ENCODE measurements around the gene RHBDD1.

- TF ChIP-seq, protein P1, sequence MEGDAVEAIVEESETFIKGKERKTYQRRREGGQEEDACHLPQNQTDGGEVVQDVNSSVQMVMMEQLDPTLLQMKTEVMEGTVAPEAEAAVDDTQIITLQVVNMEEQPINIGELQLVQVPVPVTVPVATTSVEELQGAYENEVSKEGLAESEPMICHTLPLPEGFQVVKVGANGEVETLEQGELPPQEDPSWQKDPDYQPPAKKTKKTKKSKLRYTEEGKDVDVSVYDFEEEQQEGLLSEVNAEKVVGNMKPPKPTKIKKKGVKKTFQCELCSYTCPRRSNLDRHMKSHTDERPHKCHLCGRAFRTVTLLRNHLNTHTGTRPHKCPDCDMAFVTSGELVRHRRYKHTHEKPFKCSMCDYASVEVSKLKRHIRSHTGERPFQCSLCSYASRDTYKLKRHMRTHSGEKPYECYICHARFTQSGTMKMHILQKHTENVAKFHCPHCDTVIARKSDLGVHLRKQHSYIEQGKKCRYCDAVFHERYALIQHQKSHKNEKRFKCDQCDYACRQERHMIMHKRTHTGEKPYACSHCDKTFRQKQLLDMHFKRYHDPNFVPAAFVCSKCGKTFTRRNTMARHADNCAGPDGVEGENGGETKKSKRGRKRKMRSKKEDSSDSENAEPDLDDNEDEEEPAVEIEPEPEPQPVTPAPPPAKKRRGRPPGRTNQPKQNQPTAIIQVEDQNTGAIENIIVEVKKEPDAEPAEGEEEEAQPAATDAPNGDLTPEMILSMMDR (IDR thresholded peaks at IDR 0.05; ENCODE audit: poor library complexity): peak; percentile 49
- TF ChIP-seq EZH2 (IDR thresholded peaks at IDR 0.05; ENCODE audit: borderline replicate concordance) (no peak), EZH2phosphoT487 (IDR thresholded peaks at IDR 0.05; ENCODE audit: low read depth, severe bottlenecking, unreplicated experiment) (no peak)
These were observed 35.6 kb upstream of the RHBDD1 start for GRCh38 chr2:226799976-226800940.

All from hepatocyte (in vitro differentiated cells).